K562 (cell line): ENCODE measurements around the gene SSH3. TPM values are rescaled to one million over a fixed set of nuclear protein-coding genes. Genes with fewer than 3 reads are reported as not detected.

Experiments
- ASH1L ChIP-seq: fragments of 450-650 bp; IDR thresholded peaks from 2 replicates; pipeline ENCODE4 v1.6.1; 2018; ENCODE audit warnings: borderline replicate concordance, mild to moderate bottlenecking, low read depth; ENCODE audit not compliant: partially characterized antibody
- CCNT2 ChIP-seq: IDR thresholded peaks from 2 replicates; pipeline ENCODE4 v1.6.1; 2011; ENCODE audit warnings: borderline replicate concordance, low read depth, mild to moderate bottlenecking, moderate library complexity, mixed read lengths, low read length; ENCODE audit not compliant: insufficient read length; ENCODE audit errors: extremely low read depth
- KLF10 ChIP-seq: fragments of 250-450 bp; sonication (Bioruptor Pico); IDR thresholded peaks from 2 replicates; pipeline ENCODE4 v1.6.1; 2021; ENCODE audit warnings: matching md5 sums
- MAFF ChIP-seq: IDR thresholded peaks from 2 replicates; pipeline ENCODE4 v1.6.1; 2012; ENCODE audit warnings: low read length, improper control_type of control experiment
- MITF ChIP-seq: IDR thresholded peaks from 2 replicates; pipeline ENCODE4 v1.6.1; 2014; ENCODE audit warnings: antibody characterized with exemption
- NFE2L1 ChIP-seq: fragments of 450-650 bp; IDR thresholded peaks from 2 replicates; pipeline ENCODE4 v1.6.1; 2016; ENCODE audit warnings: missing genetic modification characterization, low read depth, mild to moderate bottlenecking, missing compliant biosample characterization, moderate library complexity, borderline replicate concordance
- TSHZ1 ChIP-seq: fragments of 250-450 bp; sonication (Bioruptor Pico); IDR thresholded peaks from 2 replicates; pipeline ENCODE4 v1.4.0; 2020; ENCODE audit warnings: mild to moderate bottlenecking, moderate library complexity
- ZFX ChIP-seq: sonication (generic); formaldehyde crosslinking; IDR thresholded peaks from 2 replicates; pipeline ENCODE4 v1.8.0; 2022; ENCODE audit warnings: mild to moderate bottlenecking, missing genetic modification reagents, moderate library complexity
- polyA plus RNA-seq, 8 experiments: library from polyadenylated mRNA; depleted of rRNA in 4 of 8; stranded (reverse) in 5 of 8; unstranded in 3 of 8; fragments of >200 nt; fragmentation: Nextera tagmentation in 2 of 8; fragmentation: Illumina TruSeq in 1 of 8; extraction: Ambion mirVana in 2 of 8; extraction: Trizol in 1 of 8; gene quantifications; 2 replicates each; pipeline versions ENCODE4 v1.2.1 to v1.2.3, GENCODE V29; 2011 to 2014; ENCODE audit warnings: inconsistent platforms in 1 of 8, missing spikeins in 1 of 8
- total RNA-seq, 7 experiments: library from RNA; depleted of rRNA in 6 of 7; stranded (reverse); fragments of >200 nt in 6 of 7; fragmentation: Illumina TruSeq in 2 of 7; extraction: Trizol in 2 of 7; gene quantifications; 2 replicates each; pipeline versions ENCODE4 v1.2.1 to v1.2.3, GENCODE V29; 2011 to 2021; ENCODE audit warnings: low replicate concordance in 1 of 7
- TF ChIP-seq, protein P1 (sequence below): fragments of 450-650 bp; IDR thresholded peaks from 2 replicates; pipeline ENCODE4 v1.6.1; 2018; ENCODE audit warnings: mild to moderate bottlenecking, low read depth; ENCODE audit not compliant: partially characterized antibody
- TF ChIP-seq, protein P2 (sequence below), 2 experiments: IDR thresholded peaks in 1 of 2; conservative IDR thresholded peaks in 1 of 2; 2 replicates each; pipeline ENCODE4 v1.6.1; 2016; ENCODE audit warnings: low read depth in 2 of 2, mild to moderate bottlenecking in 1 of 2, missing compliant biosample characterization in 1 of 2, missing genetic modification characterization in 1 of 2, moderate library complexity in 1 of 2
- TF ChIP-seq, protein P3 (sequence below): IDR thresholded peaks from 2 replicates; pipeline ENCODE4 v1.6.1; 2016; ENCODE audit warnings: missing genetic modification characterization, missing compliant biosample characterization

SSH3 gene
- total and polyA plus RNA-seq, 9 of the 15 experiments (the other 6 are each of a cell fraction or from before 2014, with no cell fraction given) = 0.07 to 1.0 (median 0.24) TPM; not detected in 3

DNA sequence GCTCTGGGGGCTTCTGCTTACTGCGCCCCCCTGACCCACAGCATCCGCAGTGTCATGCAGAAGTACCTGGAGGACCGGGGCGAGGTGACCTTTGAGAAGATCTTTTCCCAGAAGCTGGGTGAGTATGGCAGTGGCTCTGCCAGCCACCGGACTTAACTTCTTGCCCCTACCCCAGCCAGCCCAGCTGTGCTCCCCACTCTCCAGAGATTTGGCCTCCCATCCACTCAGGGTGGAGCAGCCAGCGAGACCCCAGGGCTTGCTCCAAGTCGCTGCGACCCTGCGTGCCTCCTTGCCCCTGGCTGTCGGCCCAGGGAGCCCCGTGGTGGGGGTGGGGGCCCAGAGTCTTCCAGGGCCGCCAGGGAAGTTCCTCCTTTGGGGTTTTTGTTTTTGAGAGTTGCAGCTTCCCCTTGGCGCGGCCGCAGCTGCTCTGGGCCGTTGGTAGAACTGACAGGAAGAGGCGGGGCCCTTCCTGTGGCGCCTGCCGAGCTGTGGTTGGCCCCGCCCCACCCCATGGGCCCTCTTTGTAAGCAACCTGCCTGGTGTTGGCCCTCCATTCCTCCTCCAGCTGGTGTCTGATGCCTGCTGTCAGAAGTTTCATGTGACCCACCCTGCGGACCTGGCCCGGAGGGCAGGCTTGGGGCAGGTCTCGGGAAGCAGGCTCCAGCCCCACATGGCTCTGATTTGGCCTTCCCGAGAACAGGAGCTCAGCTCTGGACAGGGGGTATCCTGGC is 25.9 kb upstream of the SSH3 start (continued):
- no peak for TF ChIP-seq NFE2L1
- TF ChIP-seq, protein P1, sequence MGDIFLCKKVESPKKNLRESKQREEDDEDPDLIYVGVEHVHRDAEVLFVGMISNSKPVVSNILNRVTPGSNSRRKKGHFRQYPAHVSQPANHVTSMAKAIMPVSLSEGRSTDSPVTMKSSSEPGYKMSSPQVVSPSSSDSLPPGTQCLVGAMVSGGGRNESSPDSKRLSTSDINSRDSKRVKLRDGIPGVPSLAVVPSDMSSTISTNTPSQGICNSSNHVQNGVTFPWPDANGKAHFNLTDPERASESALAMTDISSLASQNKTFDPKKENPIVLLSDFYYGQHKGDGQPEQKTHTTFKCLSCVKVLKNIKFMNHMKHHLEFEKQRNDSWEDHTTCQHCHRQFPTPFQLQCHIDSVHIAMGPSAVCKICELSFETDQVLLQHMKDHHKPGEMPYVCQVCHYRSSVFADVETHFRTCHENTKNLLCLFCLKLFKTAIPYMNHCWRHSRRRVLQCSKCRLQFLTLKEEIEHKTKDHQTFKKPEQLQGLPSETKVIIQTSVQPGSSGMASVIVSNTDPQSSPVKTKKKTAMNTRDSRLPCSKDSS = no peak
- TF ChIP-seq, protein P2, sequence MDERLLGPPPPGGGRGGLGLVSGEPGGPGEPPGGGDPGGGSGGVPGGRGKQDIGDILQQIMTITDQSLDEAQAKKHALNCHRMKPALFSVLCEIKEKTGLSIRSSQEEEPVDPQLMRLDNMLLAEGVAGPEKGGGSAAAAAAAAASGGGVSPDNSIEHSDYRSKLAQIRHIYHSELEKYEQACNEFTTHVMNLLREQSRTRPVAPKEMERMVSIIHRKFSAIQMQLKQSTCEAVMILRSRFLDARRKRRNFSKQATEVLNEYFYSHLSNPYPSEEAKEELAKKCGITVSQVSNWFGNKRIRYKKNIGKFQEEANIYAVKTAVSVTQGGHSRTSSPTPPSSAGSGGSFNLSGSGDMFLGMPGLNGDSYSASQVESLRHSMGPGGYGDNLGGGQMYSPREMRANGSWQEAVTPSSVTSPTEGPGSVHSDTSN (CRISPR knock-in tag; IDR thresholded peaks at IDR 0.05; ENCODE audit: low read depth) = no peak
- TF ChIP-seq, protein P2 (tag; conservative IDR thresholded peaks at IDR 0.05; ENCODE audit: low read depth) = no peak
- no peak for TF ChIP-seq MITF
- peak; percentile 49 for TF ChIP-seq CCNT2
- 0 out of 2 replicates have a peak, but pooled peaks have one; percentile 52 for TF ChIP-seq KLF10 (CRISPR knock-in tag)
- TF ChIP-seq TSHZ1 (CRISPR knock-in tag) = peak; percentile 67
- TF ChIP-seq MAFF = no peak
- no peak for TF ChIP-seq ASH1L
- TF ChIP-seq ZFX (CRISPR knock-in tag) = peak; percentile 72
- TF ChIP-seq, protein P3, sequence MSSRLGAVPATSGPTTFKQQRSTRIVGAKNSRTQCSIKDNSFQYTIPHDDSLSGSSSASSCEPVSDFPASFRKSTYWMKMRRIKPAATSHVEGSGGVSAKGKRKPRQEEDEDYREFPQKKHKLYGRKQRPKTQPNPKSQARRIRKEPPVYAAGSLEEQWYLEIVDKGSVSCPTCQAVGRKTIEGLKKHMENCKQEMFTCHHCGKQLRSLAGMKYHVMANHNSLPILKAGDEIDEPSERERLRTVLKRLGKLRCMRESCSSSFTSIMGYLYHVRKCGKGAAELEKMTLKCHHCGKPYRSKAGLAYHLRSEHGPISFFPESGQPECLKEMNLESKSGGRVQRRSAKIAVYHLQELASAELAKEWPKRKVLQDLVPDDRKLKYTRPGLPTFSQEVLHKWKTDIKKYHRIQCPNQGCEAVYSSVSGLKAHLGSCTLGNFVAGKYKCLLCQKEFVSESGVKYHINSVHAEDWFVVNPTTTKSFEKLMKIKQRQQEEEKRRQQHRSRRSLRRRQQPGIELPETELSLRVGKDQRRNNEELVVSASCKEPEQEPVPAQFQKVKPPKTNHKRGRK = no peak
